Measurements from ENCODE around the gene CALHM4.
A peak's percentile ranks its signal among the peaks of the same experiment; 100 is the strongest.

Gene CALHM4

DNA sequence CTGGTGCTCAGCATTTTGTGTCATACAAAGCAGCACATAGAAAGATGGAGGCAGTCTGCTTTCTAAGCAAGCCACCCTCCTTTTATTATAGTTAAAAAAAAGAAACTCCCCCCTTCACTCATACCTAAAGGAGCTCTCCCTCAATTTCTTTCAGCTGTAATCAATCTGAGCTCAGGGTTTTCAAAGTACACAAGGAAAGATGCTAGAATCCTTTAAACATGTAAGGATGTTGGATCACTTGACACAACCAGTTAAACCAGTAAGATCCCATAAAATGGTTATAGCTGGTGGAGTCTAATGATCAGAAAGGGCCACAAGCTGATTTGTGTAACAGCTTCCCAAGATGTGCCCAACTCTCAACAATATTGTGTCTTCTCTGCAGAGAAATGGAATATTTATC is at the start of gene CALHM4:
TSS of gene CALHM4 (plus strand) at position 301 of the 400 bp plus-strand sequence. CDS start at position 344, 43 bp downstream.
- no peak for DNase-seq

- no peak for DNase-seq
These were observed 46.2 kb upstream of the CALHM4 start for GRCh38 chr6:116507324-116507723.

DNA sequence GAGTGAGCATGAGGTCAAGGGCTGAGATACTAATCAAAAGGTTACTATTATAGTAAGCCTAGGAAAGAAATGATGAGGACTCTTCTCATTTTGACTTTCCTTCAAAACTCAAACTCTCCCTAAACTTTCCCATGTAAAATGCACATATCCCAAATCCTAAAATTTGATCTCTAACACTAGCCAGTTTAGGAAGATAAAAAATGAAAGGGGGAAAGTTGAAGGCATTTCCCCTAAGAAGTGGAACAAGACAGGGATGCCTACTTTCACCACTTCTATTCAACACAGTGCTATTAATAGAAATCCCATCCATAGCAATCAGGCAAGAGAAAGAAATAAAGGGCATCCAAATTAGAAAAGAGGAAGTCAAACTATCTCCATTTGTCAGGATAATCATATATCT is 45.0 kb upstream of the CALHM4 start:
- DNase-seq = no peak

DNA sequence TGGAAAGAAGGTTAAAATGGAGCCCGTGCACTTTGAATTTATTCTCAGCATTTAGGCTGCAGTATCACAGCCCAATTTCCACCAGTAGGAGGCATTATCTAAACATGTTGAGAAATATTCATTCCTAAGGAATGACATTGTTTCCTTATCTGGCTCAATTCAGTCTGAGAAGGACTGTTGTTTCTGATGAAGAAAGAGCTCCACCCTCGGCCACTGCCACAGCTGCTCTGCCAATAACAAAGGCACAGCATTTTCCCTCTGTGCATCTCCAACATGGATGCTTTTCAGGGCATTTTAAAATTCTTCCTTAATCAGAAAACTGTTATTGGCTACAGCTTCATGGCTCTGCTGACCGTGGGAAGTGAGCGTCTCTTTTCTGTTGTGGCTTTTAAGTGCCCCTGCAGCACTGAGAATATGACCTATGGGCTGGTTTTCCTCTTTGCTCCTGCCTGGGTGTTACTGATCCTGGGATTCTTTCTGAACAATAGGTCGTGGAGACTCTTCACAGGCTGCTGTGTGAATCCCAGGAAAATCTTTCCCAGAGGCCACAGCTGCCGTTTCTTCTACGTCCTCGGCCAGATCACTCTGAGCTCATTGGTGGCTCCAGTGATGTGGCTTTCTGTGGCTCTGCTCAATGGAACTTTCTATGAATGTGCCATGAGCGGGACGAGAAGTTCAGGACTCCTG is 42.0 kb upstream of the CALHM4 start, which contains the start of gene CALHM5:
TSS of gene CALHM5 (plus strand) at position 216 of the 687 bp plus-strand sequence. CDS start at position 274, 58 bp downstream.
- no peak for DNase-seq

- no peak for DNase-seq
These were observed 41.4 kb upstream of the CALHM4 start for GRCh38 chr6:116512111-116512559.

DNA sequence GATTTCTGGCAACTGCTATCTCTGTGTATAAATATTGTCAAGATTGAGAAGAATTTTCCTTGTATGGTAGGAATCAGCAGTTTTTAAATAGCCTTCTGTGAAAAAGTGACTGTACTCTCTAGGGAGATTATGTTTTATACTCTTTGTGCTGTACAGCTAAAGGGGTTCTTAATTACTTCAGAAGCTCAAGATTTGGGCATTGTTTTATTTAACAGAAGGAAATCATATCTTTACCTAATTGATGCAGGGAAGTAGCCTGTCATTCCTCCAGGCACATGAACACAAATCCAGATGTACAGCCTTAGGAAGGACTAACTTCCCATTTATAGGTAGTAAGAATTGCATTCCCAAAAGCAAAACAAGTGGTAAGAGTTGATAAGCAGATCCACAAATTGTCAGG is 40.8 kb upstream of the CALHM4 start:
- no peak for DNase-seq

- DNase-seq = no peak
These were observed 40.2 kb upstream of the CALHM4 start for GRCh38 chr6:116513224-116513875.

- no peak for DNase-seq
These were observed 39.4 kb upstream of the CALHM4 start for GRCh38 chr6:116514111-116514510.

DNA sequence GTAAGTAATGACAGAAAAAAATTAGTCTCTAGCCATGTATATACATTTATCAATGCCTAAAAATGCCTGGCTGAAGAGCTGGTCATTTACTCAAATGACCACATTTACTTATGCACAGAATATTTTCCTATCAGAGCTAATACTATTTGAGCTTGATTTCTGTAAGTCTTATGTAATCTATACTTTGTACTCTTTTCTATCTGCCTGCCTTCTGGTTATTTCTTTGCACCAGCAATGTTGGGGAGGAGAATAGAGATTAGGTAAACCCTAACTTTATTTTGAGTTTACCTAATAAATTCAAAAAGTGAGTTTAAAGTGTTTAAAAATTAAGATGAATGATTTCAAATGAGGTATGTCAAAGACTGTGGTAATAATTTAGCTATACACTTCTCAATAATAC is 38.4 kb upstream of the CALHM4 start:
- DNase-seq = no peak

DNA sequence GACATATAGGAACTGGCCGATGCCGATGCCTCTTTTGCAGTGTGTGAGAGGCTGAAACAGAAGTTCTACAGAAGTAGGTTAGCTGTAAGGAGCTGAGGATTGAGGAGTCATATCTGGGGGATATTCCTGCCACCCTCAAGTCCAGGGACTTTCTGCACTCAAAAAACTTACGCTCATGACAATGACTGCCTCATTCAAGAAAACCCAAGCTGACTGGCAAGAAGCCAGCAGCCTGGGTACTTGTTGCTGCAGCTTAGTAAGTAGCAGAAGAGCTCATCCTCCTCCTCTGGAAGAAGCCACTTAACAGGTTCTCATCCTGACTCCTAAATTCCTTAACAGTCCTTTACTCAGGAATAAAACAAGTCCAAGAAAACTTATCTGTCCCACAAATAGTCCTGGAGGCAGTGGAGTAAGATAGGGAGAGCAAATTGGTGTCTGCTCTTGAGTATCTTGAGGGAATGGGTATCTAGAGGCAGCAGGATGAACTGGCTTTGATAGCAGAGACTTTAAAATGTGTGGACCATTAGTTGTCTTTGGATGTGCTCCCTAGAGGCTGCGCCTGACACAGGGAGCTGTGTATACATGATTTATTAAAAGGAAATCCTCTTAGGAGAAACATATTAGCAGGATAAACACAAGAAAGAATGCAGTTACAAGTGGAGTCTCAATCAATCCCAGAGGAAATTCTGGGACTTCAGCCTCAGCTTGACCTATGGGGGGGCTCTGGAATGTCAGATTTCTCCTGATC is 34.8 kb upstream of the CALHM4 start:
- no peak for DNase-seq

DNA sequence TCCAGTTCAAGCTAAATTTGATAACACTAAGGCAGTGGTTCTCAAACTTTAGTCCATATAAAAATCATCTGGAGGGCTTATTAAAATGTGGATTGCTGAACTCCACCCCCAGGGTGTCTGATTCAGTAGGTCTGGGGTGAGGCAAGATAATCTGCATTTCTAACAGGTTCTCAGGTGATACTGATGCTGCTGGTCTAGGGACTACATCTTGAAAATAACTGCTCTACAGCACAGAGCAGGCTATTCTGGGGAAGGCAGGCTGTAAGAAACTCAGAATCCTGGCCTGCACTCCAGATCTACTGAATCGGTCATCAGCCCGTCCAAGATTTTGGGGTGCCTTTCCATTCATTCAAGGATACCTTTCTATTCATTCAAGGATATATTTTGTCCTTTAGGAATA is 30.7 kb upstream of the CALHM4 start:
- no peak for DNase-seq

GRCh38 chr6:116524236-116524635 is 29.3 kb upstream of the CALHM4 start:
- no peak for DNase-seq

GRCh38 chr6:116528133-116528532 is 25.4 kb upstream of the CALHM4 start:
- no peak for DNase-seq

DNA sequence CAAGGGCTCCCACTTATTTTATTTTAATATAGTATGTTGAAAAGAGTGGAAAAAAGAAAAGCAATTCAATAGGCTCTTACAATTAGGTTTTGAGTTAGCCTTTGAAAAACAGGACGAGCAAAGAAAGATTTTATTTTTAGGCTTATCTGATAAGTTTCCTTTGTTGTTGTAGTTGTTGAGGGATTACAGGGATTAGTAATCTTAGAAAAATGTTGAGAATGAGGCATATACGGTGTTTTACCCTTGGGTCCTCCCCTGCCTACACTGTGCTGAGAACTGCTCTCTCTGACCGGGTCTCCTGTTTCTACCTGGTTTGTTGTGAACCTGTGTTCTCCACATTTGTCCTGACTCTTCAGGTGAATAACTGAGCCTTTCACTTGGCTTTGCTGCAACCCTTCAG is 24.8 kb upstream of the CALHM4 start:
- DNase-seq = no peak

- no peak for DNase-seq
These were observed 23.9 kb upstream of the CALHM4 start for GRCh38 chr6:116529466-116530290.

DNA sequence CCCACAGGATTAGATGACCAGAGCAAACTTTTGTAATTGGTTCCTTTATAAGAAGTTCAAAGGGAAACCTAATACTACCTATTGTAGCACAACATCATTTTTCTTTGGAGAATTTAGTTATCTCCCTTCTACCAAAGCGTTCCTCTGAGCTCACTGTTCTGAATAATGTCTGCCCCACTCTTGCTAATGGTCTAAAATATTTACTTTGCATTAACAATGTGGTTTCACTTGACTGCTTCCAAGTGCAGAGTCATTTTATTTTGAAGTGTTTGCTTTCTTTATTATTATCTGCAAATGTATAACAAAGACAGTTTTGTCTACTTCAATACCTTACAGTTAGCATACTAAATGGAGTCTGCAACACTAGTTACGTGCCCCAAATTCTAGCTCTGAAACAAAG is 23.1 kb upstream of the CALHM4 start:
- DNase-seq = no peak

DNA sequence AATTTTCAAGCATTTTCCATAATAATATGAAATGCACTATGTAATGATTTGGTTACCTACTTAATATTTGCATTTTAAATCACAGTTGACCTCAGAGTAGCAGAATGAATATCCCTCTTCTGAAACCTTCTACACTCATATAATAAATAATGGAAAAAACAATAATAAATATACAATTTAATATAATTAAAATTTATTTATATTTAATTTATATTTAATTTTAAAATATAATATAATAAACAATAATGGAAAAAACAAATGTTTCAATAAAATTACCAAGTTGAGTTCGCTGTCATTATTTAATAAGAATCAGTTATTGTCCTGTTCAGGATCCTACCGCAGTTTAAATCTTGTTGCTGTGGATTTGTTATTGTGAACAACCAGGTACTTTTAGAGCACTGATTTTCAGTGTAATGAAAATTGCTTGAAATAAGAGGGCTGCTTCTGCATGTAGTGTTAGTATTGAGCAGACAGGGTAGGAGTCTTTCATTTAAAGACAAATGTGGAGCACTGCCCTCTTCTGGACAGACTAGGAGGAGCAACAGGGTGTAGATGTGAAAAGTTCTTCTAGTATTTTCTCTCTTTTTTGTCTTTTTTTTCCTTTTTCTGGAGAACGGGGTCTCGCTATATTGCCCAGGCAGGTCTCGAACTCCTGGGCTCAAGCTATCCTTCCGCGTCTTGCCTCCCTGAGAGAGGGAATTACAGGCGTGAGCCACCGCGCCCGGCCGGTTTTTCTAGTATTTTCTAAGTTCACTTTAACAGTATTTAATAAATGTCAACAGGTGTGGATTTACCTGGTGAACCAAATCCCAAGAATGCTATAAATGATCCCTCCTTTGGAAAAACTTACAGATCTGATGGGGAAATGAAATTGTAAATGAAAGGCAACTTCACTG is 21.6 kb upstream of the CALHM4 start:
- peak; percentile 74 for DNase-seq

- no peak for DNase-seq
These were observed 20.2 kb upstream of the CALHM4 start for GRCh38 chr6:116533233-116533957.

GRCh38 chr6:116535109-116535508 is 18.4 kb upstream of the CALHM4 start:
- no peak for DNase-seq

- peak; percentile 71 for DNase-seq
These were observed 17.3 kb upstream of the CALHM4 start for GRCh38 chr6:116536216-116536621.

DNA sequence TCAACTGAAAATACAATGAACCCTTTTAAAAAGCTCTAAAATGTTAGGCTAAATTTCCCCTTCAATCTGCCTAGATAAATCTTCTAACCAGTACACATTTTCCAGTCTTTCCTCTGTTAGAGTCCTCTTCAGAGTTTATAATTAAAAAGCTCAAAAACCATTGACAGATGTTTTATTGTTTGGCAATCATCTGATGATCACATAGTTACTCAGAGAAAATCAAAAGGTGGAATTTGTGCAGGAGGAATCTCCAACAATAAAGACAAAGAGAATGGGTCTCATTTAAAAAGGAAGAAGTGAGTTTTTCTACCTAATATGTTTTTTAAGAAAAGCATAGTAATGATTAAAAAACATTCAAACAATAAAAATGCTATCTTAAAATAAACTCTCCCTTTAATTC is 11.1 kb upstream of the CALHM4 start:
- no peak for DNase-seq

Measured in CD4-positive, alpha-beta T cell treated with Interleukin-17A for 1 hour (primary cell).